ENCODE data around the gene CPB2. TPM values are rescaled to one million over a fixed set of nuclear protein-coding genes. Genes with fewer than 3 reads are reported as not detected.

Gene CPB2
- total RNA-seq, 1 experiment from 2014 or later = 0.15 TPM

- Histone ChIP-seq H3K27ac (ENCODE audit: low read depth, low read length) (no peak overlapping the region), H3K9me3 (ENCODE audit: control insufficient read depth in 1 of 2, insufficient read depth in 1 of 2, low read depth in 1 of 2, low read length in 2 of 2) (no peaks in the 10 kb centered on the region), H2AFZ (ENCODE audit: low read depth, low read length, poor library complexity, severe bottlenecking) (no peak overlapping the region), H3K9ac (ENCODE audit: low read length) (no peak overlapping the region), H4K20me1 (ENCODE audit: insufficient read depth) (no peaks in the 10 kb centered on the region), H3K4me1 (ENCODE audit: control insufficient read depth in 1 of 2, insufficient read depth in 2 of 2, low read length in 2 of 2) (peaks cover 11 to 15% of the 10 kb centered on the region in 2 experiments), H3K36me3 (ENCODE audit: control insufficient read depth in 1 of 2, insufficient read depth in 2 of 2, low read length in 2 of 2) (no peaks in the 10 kb centered on the region), H3K27me3 (ENCODE audit: insufficient read depth, low read length) (peaks cover 11% of the 10 kb centered on the region), H3K4me3 (replicated peaks in 1 of 2; ENCODE audit: low read depth in 1 of 2, low read length in 2 of 2) (no peak overlapping the region), H3K9me2 (ENCODE audit: insufficient read depth) (no peaks in the 10 kb centered on the region), H3K79me2 (ENCODE audit: insufficient read depth, low read length) (no peaks in the 10 kb centered on the region), H3K4me2 (ENCODE audit: low read length) (no peak overlapping the region)
- ChIA-PET POLR2A (no interaction called here), CTCF (interaction anchor here (1.6 kb wide), 1 partner anchor 317 kb away, joined by 5 read pairs; no protein-coding TSS in a partner anchor), RAD21 (ENCODE audit: low non-redundant PET in 1 of 2, low total read pairs in 2 of 2, uncharacterized antibody in 2 of 2, unreplicated experiment in 2 of 2) (no interaction called here)
- intact Hi-C loops (cut with micrococcal nuclease) = loop anchor here (10.0 kb wide), 1 partner anchor 200 kb away; no protein-coding TSS in a partner anchor
- DNase-seq (ENCODE audit: low read depth, low spot score) (no peak), ATAC-seq (no peak)
- no peak for TF ChIP-seq RAD21 (IDR thresholded peaks at IDR 0.05; ENCODE audit: low read depth)
- no peak for TF ChIP-seq EZH2phosphoT487 (IDR thresholded peaks at IDR 0.05; ENCODE audit: borderline replicate concordance)
- no peak for TF ChIP-seq POLR2AphosphoS5 (IDR thresholded peaks at IDR 0.05; ENCODE audit: low read depth, low read length)
- no peak for TF ChIP-seq ELF1 (IDR thresholded peaks at IDR 0.05; ENCODE audit: borderline replicate concordance, low read depth)
- no peak for TF ChIP-seq JUND (IDR thresholded peaks at IDR 0.05)
- TF ChIP-seq MAX (IDR thresholded peaks at IDR 0.05) = no peak
- no peak for TF ChIP-seq ATF3 (IDR thresholded peaks at IDR 0.05)
- no peak for TF ChIP-seq ZNF274 (IDR thresholded peaks at IDR 0.05; ENCODE audit: low read depth, low read length)
- TF ChIP-seq YY1 (IDR thresholded peaks at IDR 0.05; ENCODE audit: extremely low read depth, insufficient replicate concordance, low read depth, low read length) = no peak
- TF ChIP-seq POLR2A (IDR thresholded peaks at IDR 0.05; ENCODE audit: borderline replicate concordance, extremely low read depth, insufficient read depth, insufficient read length) = no peak
- no peak for TF ChIP-seq ZBTB33 (IDR thresholded peaks at IDR 0.05; ENCODE audit: extremely low read depth, insufficient replicate concordance, low read length)
- TF ChIP-seq SP1 (IDR thresholded peaks at IDR 0.05; ENCODE audit: low read depth) = no peak
- TF ChIP-seq SRF (IDR thresholded peaks at IDR 0.05; ENCODE audit: low read depth) = no peak
- no peak for TF ChIP-seq CEBPB (IDR thresholded peaks at IDR 0.05; ENCODE audit: low read depth)
- TF ChIP-seq ZFX (IDR thresholded peaks at IDR 0.05) = no peak
- no peak for TF ChIP-seq SIN3A (IDR thresholded peaks at IDR 0.05; ENCODE audit: low read depth)
- no peak for TF ChIP-seq EGR1 (IDR thresholded peaks at IDR 0.05; ENCODE audit: low read depth)
- TF ChIP-seq CTCF (IDR thresholded peaks at IDR 0.05 in 2 of 3, conservative IDR thresholded peaks at IDR 0.05 in 1 of 3; ENCODE audit: borderline replicate concordance in 1 of 3, insufficient read depth in 1 of 3, low read depth in 2 of 3, low read length in 2 of 3) = no peak
- BruUV-seq (replicated peaks) = no TSS peak
Observed at GRCh38 chr13:46124531-46124966, 19.7 kb upstream of the CPB2 start.

Measured in HCT116 (cell line).